HEK293 (cell line): ENCODE results near the gene ANTXR2.
"Not testable (repeated sequence)": the region's sequence is repeated elsewhere in the genome, so short reads cannot be mapped to it uniquely, and the experiment has no call there.

Source experiments
- CTCF ChIA-PET: fragments of 350-600 bp; formaldehyde crosslinking; extraction: SDS; loops from one replicate; lab custom pipeline; 2021; ENCODE audit warnings: antibody characterized with exemption; lab: Yijun Ruan, JAX
- POLR2A ChIA-PET: fragments of 300-600 bp; formaldehyde crosslinking; extraction: SDS; loops from one replicate; lab custom pipeline; 2020; ENCODE audit warnings: antibody characterized with exemption, inconsistent platforms; lab: Yijun Ruan, JAX
- H3K27ac ChIP-seq: fragments of 200-500 bp; sonication (Bioruptor generic); 2 replicates; pipeline ENCODE4 v1.5.1; 2014; ENCODE audit warnings: low read depth, low read length, control low read depth, inconsistent platforms; ENCODE audit errors: extremely low read depth
- H3K36me3 ChIP-seq, 2 experiments: fragments of 200-500 bp in 1 of 2; sonication (Bioruptor generic) in 1 of 2; 1 replicate in 1 of 2; 2 replicates in 1 of 2; pipeline ENCODE4 v1.5.1; 2014 to 2017; ENCODE audit warnings: inconsistent platforms in 2 of 2, low read length in 2 of 2; ENCODE audit not compliant: control insufficient read depth in 2 of 2, insufficient read depth in 1 of 2
- H3K4me1 ChIP-seq: fragments of 200-500 bp; sonication (Bioruptor generic); 2 replicates; pipeline ENCODE4 v1.5.1; 2014; ENCODE audit warnings: mild to moderate bottlenecking, low read length, inconsistent platforms; ENCODE audit not compliant: control insufficient read depth, insufficient read depth
- H3K4me3 ChIP-seq: 2 replicates; pipeline ENCODE4 v1.5.1; 2011; ENCODE audit warnings: low read depth, mild to moderate bottlenecking, control low read depth, low read length, moderate library complexity
- H3K9me3 ChIP-seq: fragments of 200-500 bp; sonication (Bioruptor generic); 2 replicates; pipeline ENCODE4 v1.5.1; 2014; ENCODE audit warnings: low read depth, low read length, inconsistent platforms; ENCODE audit not compliant: control insufficient read depth, insufficient read depth
- HIC1 ChIP-seq: fragments of 450-650 bp; formaldehyde crosslinking; IDR thresholded peaks from 2 replicates; pipeline ENCODE4 v1.5.1; 2016; ENCODE audit warnings: missing biosample characterization, missing genetic modification characterization
- SETDB1 ChIP-seq: IDR thresholded peaks from one replicate; pipeline ENCODE4 v1.6.1; 2017; ENCODE audit warnings: mild to moderate bottlenecking, low read length, moderate library complexity, mixed read lengths; ENCODE audit not compliant: insufficient read length
- WT1 ChIP-seq: fragments of 450-650 bp; formaldehyde crosslinking; IDR thresholded peaks from 2 replicates; pipeline ENCODE4 v1.5.1; 2016; ENCODE audit warnings: missing biosample characterization, missing genetic modification characterization
- YY1 ChIP-seq: fragments of 450-650 bp; formaldehyde crosslinking; IDR thresholded peaks from 2 replicates; pipeline ENCODE4 v1.5.1; 2018; ENCODE audit warnings: missing biosample characterization, missing genetic modification characterization
- ZIC2 ChIP-seq: fragments of 450-650 bp; formaldehyde crosslinking; IDR thresholded peaks from 2 replicates; pipeline ENCODE4 v1.5.1; 2016; ENCODE audit warnings: missing biosample characterization, missing genetic modification characterization
- ZNF146 ChIP-seq: fragments of 450-650 bp; formaldehyde crosslinking; IDR thresholded peaks from 2 replicates; pipeline ENCODE4 v1.5.1; 2016; ENCODE audit warnings: missing biosample characterization, missing genetic modification characterization
- ZNF155 ChIP-seq: fragments of 450-650 bp; formaldehyde crosslinking; IDR thresholded peaks from 2 replicates; pipeline ENCODE4 v1.5.1; 2016; ENCODE audit warnings: missing biosample characterization, missing genetic modification characterization
- ZNF175 ChIP-seq: fragments of 450-650 bp; formaldehyde crosslinking; IDR thresholded peaks from 2 replicates; pipeline ENCODE4 v1.5.1; 2016; ENCODE audit warnings: missing biosample characterization, missing genetic modification characterization
- ZNF202 ChIP-seq: fragments of 450-650 bp; formaldehyde crosslinking; IDR thresholded peaks from 2 replicates; pipeline ENCODE4 v1.5.1; 2016; ENCODE audit warnings: missing biosample characterization, missing genetic modification characterization, borderline replicate concordance
- ZNF335 ChIP-seq: fragments of 450-650 bp; formaldehyde crosslinking; conservative IDR thresholded peaks from 2 replicates; pipeline ENCODE4 v1.5.1; 2016; ENCODE audit warnings: missing biosample characterization, missing genetic modification characterization
- ZNF350 ChIP-seq: fragments of 450-650 bp; formaldehyde crosslinking; IDR thresholded peaks from 2 replicates; pipeline ENCODE4 v1.5.0; 2017; ENCODE audit warnings: missing biosample characterization, mild to moderate bottlenecking, missing genetic modification characterization
- ZNF366 ChIP-seq: fragments of 450-650 bp; formaldehyde crosslinking; conservative IDR thresholded peaks from 2 replicates; pipeline ENCODE4 v1.5.1; 2016; ENCODE audit warnings: missing biosample characterization, missing genetic modification characterization
- ZNF404 ChIP-seq: fragments of 450-650 bp; formaldehyde crosslinking; IDR thresholded peaks from 2 replicates; pipeline ENCODE4 v1.5.1; 2017; ENCODE audit warnings: missing biosample characterization, missing genetic modification characterization
- ZNF416 ChIP-seq: fragments of 450-650 bp; formaldehyde crosslinking; IDR thresholded peaks from 2 replicates; pipeline ENCODE4 v1.5.1; 2016; ENCODE audit warnings: missing biosample characterization, missing genetic modification characterization
- ZNF529 ChIP-seq: fragments of 450-650 bp; formaldehyde crosslinking; IDR thresholded peaks from 2 replicates; pipeline ENCODE4 v1.5.1; 2017; ENCODE audit warnings: missing genetic modification characterization, missing biosample characterization; ENCODE audit not compliant: insufficient replicate concordance
- ZNF549 ChIP-seq: fragments of 450-650 bp; IDR thresholded peaks from 2 replicates; pipeline ENCODE4 v1.5.1; 2018; ENCODE audit warnings: missing biosample characterization, missing genetic modification characterization, mild to moderate bottlenecking, inconsistent platforms, moderate library complexity
- ZNF626 ChIP-seq: fragments of 450-650 bp; sonication (Bioruptor Pico); formaldehyde crosslinking; IDR thresholded peaks from 2 replicates; pipeline ENCODE4 v1.5.1; 2018; ENCODE audit warnings: missing biosample characterization, missing genetic modification characterization, inconsistent platforms
- ZNF629 ChIP-seq: fragments of 450-650 bp; formaldehyde crosslinking; IDR thresholded peaks from 2 replicates; pipeline ENCODE4 v1.5.1; 2017; ENCODE audit warnings: missing biosample characterization, missing genetic modification characterization
- ZNF639 ChIP-seq: fragments of 450-650 bp; formaldehyde crosslinking; IDR thresholded peaks from 2 replicates; pipeline ENCODE4 v1.5.1; 2016; ENCODE audit warnings: missing biosample characterization, missing genetic modification characterization
- ZNF664 ChIP-seq: fragments of 450-650 bp; formaldehyde crosslinking; IDR thresholded peaks from 2 replicates; pipeline ENCODE4 v1.5.1; 2016; ENCODE audit warnings: missing biosample characterization, missing genetic modification characterization
- ZNF776 ChIP-seq: fragments of 450-650 bp; formaldehyde crosslinking; IDR thresholded peaks from 2 replicates; pipeline ENCODE4 v1.5.0; 2017; ENCODE audit warnings: missing biosample characterization, missing genetic modification characterization, borderline replicate concordance
- ZSCAN16 ChIP-seq: fragments of 450-650 bp; formaldehyde crosslinking; IDR thresholded peaks from 2 replicates; pipeline ENCODE4 v1.5.1; 2016; ENCODE audit warnings: missing biosample characterization, missing genetic modification characterization
- ZXDB ChIP-seq: fragments of 450-650 bp; formaldehyde crosslinking; IDR thresholded peaks from 2 replicates; pipeline ENCODE4 v1.5.1; 2016; ENCODE audit warnings: missing biosample characterization, missing genetic modification characterization

The ANTXR2 gene

GRCh38 chr4:80004319-80004718 lies 68.7 kb downstream of the ANTXR2 start:
- Histone ChIP-seq H3K4me1 (peaks cover 4% of the 10 kb centered on the region), H3K4me3 (no peak overlapping the region)
- TF ChIP-seq ZNF629 (tag by site-specific recombination) (no peak), ZNF366 (tag by site-specific recombination) (no peak), ZNF416 (tag by site-specific recombination) (no peak), SETDB1 (peak; percentile 64)
- TF ChIP-seq, all 188 proteins: peak for 1
- H3K27ac ChIP-seq = no peak overlapping the region
- CTCF ChIA-PET = no interaction called here
- H3K36me3 ChIP-seq = peaks cover 0 to 3% of the 10 kb centered on the region in 2 experiments; a peak in 1 of 3 replicates
- H3K9me3 ChIP-seq = no peaks in the 10 kb centered on the region
- POLR2A ChIA-PET = no interaction called here

- CTCF ChIA-PET, H3K4me1 ChIP-seq, POLR2A ChIA-PET, H3K27ac ChIP-seq, H3K4me3 ChIP-seq, H3K9me3 ChIP-seq, H3K36me3 ChIP-seq: not testable (repeated sequence)
Observed at GRCh38 chr4:80002559-80002958, 70.5 kb downstream of the ANTXR2 start.

GRCh38 chr4:79999048-79999447 lies 74.0 kb downstream of the ANTXR2 start:
- POLR2A ChIA-PET, H3K4me3 ChIP-seq, H3K36me3 ChIP-seq, H3K9me3 ChIP-seq, H3K27ac ChIP-seq, H3K4me1 ChIP-seq: not testable (repeated sequence)
- CTCF ChIA-PET = interaction anchor here (0.9 kb wide), 1 partner anchor 30 kb away, joined by 6 read pairs; no protein-coding TSS in a partner anchor

GRCh38 chr4:79998201-79998600 lies 74.8 kb downstream of the ANTXR2 start:
- no peak overlapping the region for H3K4me3 ChIP-seq
- H3K27ac ChIP-seq = no peak overlapping the region
- CTCF ChIA-PET = interaction anchor here (0.6 kb wide), 1 partner anchor 286 kb away, joined by 3 read pairs; no protein-coding TSS in a partner anchor
- POLR2A ChIA-PET = no interaction called here
- no peaks in the 10 kb centered on the region for H3K36me3 ChIP-seq
- H3K9me3 ChIP-seq = no peaks in the 10 kb centered on the region
- TF ChIP-seq ZXDB (no peak), ZNF350 (tag by site-specific recombination) (no peak), ZNF146 (tag by site-specific recombination) (no peak), ZIC2 (no peak), ZNF664 (tag by site-specific recombination) (no peak), ZNF202 (tag by site-specific recombination) (no peak), ZNF175 (tag by site-specific recombination) (no peak), ZNF155 (no peak), HIC1 (tag by site-specific recombination) (no peak), ZNF529 (tag by site-specific recombination) (no peak), ZNF549 (no peak), WT1 (tag by site-specific recombination) (no peak), ZNF404 (tag by site-specific recombination) (no peak), ZNF776 (no peak), ZNF335 (no peak), ZSCAN16 (tag by site-specific recombination) (no peak), YY1 (no peak), ZNF639 (tag by site-specific recombination) (no peak), ZNF626 (tag by site-specific recombination) (no peak)
- no peaks in the 10 kb centered on the region for H3K4me1 ChIP-seq
